A549 (cell line): ENCODE results near the gene TBC1D8. TPM values are rescaled to one million over a fixed set of nuclear protein-coding genes. Genes with fewer than 3 reads are reported as not detected.

Experiments used
- ATAC-seq, 2 experiments: fragments of 200-7000 bp in 1 of 2; fragments of >200 bp in 1 of 2; cut with Nextera tagmentation in 1 of 2; cut with Tn5 transposase in 1 of 2; 3 replicates each; pipeline versions ENCODE4 v1.8.0 to v1.9.1; 2018 to 2020; ENCODE audit warnings: mild to moderate bottlenecking in 1 of 2, moderate library complexity in 1 of 2
- CTCF ChIA-PET: fragments of 300-600 bp; sonication (Branson Sonifier 250); formaldehyde crosslinking; extraction: SDS; loops from one replicate; lab custom pipeline; 2021; ENCODE audit warnings: antibody characterized with exemption, inconsistent platforms; lab: Yijun Ruan, JAX
- POLR2A ChIA-PET: fragments of 350-600 bp; formaldehyde crosslinking; extraction: SDS; loops from one replicate; lab custom pipeline; 2021; ENCODE audit warnings: antibody characterized with exemption, inconsistent platforms; lab: Yijun Ruan, JAX
- DNase-seq, 2 experiments: peaks; one replicate each; pipeline versions ENCODE4 v3.0.0 to v3.0.0-alpha.2; 2011 to 2016; ENCODE audit warnings: low read depth in 1 of 2, low spot score in 1 of 2
- FAIRE-seq: peaks from 2 replicates; lab custom pipeline; 2011; peaks lifted over from hg19 to GRCh38; lab: Jason Lieb, UNC
- H3K27ac ChIP-seq, 2 experiments: fragments of >200 bp; sonication (Bioruptor Twin); formaldehyde crosslinking; 3 replicates each; pipeline ENCODE4 v1.5.1; 2016 to 2017
- H3K4me1 ChIP-seq: fragments of >200 bp; sonication (Bioruptor Twin); formaldehyde crosslinking; 3 replicates; pipeline ENCODE4 v1.6.1; 2016
- H3K4me2 ChIP-seq: fragments of >200 bp; sonication (Bioruptor Twin); formaldehyde crosslinking; 3 replicates; pipeline ENCODE4 v1.6.1; 2016
- H3K4me3 ChIP-seq: fragments of >200 bp; sonication (Bioruptor Twin); formaldehyde crosslinking; 3 replicates; pipeline ENCODE4 v1.5.1; 2016
- H3K9me3 ChIP-seq: fragments of >200 bp; sonication (Bioruptor Twin); formaldehyde crosslinking; 3 replicates; pipeline ENCODE4 v1.6.1; 2016
- BCL3 ChIP-seq: fragments of >200 bp; sonication (Bioruptor Twin); formaldehyde crosslinking; IDR thresholded peaks from 3 replicates; pipeline ENCODE4 v1.6.1; 2016
- EHMT2 ChIP-seq: fragments of 200-600 bp; sonication (generic); IDR thresholded peaks from 2 replicates; pipeline ENCODE4 v1.6.1; 2016; ENCODE audit warnings: antibody characterized with exemption, low read depth, mild to moderate bottlenecking, moderate library complexity
- ELK1 ChIP-seq: fragments of 150-350 bp; IDR thresholded peaks from 2 replicates; pipeline ENCODE4 v1.6.1; 2014; ENCODE audit warnings: low read depth, mild to moderate bottlenecking, low read length
- EP300 ChIP-seq, 2 experiments: fragments of >200 bp; sonication (Bioruptor Twin); formaldehyde crosslinking; IDR thresholded peaks; 2 replicates in 1 of 2; 3 replicates in 1 of 2; pipeline ENCODE4 v1.6.1; 2016 to 2017
- FOSL2 ChIP-seq, 2 experiments: fragments of 450-650 bp in 1 of 2; fragments of >200 bp in 1 of 2; sonication (Bioruptor Twin) in 1 of 2; formaldehyde crosslinking; IDR thresholded peaks; 2 replicates each; pipeline versions ENCODE4 v1.5.0 to v1.6.1; 2016 to 2020; ENCODE audit warnings: mild to moderate bottlenecking in 1 of 2, moderate library complexity in 1 of 2
- JUNB ChIP-seq: fragments of >200 bp; sonication (Bioruptor Twin); formaldehyde crosslinking; IDR thresholded peaks from 2 replicates; pipeline ENCODE4 v1.6.1; 2016
- KDM1A ChIP-seq: fragments of 200-600 bp; sonication (generic); IDR thresholded peaks from 2 replicates; pipeline ENCODE4 v1.6.1; 2016; ENCODE audit warnings: low read depth, mild to moderate bottlenecking
- MAFK ChIP-seq: fragments of 450-650 bp; IDR thresholded peaks from 2 replicates; pipeline ENCODE4 v1.6.1; 2014; ENCODE audit not compliant: partially characterized antibody
- MAX ChIP-seq: IDR thresholded peaks from 2 replicates; pipeline ENCODE4 v1.6.1; 2012
- MAZ ChIP-seq: fragments of 150-350 bp; IDR thresholded peaks from 2 replicates; pipeline ENCODE4 v1.6.1; 2014; ENCODE audit warnings: antibody characterized with exemption, low read depth, low read length, borderline replicate concordance
- PHF8 ChIP-seq: fragments of 200-600 bp; sonication (generic); IDR thresholded peaks from 2 replicates; pipeline ENCODE4 v1.6.1; 2016; ENCODE audit warnings: low read depth, mild to moderate bottlenecking, antibody characterized with exemption, moderate library complexity, borderline replicate concordance
- POLR2A ChIP-seq: IDR thresholded peaks from 2 replicates; pipeline ENCODE4 v1.6.1; 2012; ENCODE audit warnings: mild to moderate bottlenecking, low read length
- RAD21 ChIP-seq, 2 experiments: fragments of >200 bp in 1 of 2; sonication (Bioruptor Twin) in 1 of 2; formaldehyde crosslinking in 1 of 2; IDR thresholded peaks in 1 of 2; conservative IDR thresholded peaks in 1 of 2; 2 replicates in 1 of 2; 3 replicates in 1 of 2; pipeline ENCODE4 v1.6.1; 2012 to 2018; ENCODE audit warnings: inconsistent platforms in 1 of 2
- RCOR1 ChIP-seq: fragments of 150-350 bp; IDR thresholded peaks from 2 replicates; pipeline ENCODE4 v1.6.1; 2014; ENCODE audit warnings: antibody characterized with exemption, low read length, low read depth
- REST ChIP-seq: fragments of 200-600 bp; sonication (generic); IDR thresholded peaks from 2 replicates; pipeline ENCODE4 v1.6.1; 2016; ENCODE audit warnings: antibody characterized with exemption, mild to moderate bottlenecking, moderate library complexity
- RNF2 ChIP-seq: fragments of 200-600 bp; sonication (generic); IDR thresholded peaks from 2 replicates; pipeline ENCODE4 v1.6.1; 2016; ENCODE audit warnings: low read depth, mild to moderate bottlenecking, antibody characterized with exemption, moderate library complexity, borderline replicate concordance
- SMC3 ChIP-seq: fragments of >200 bp; sonication (Bioruptor Twin); formaldehyde crosslinking; IDR thresholded peaks from 3 replicates; pipeline ENCODE4 v1.6.1; 2018; ENCODE audit warnings: inconsistent platforms
- TP53 ChIP-seq: fragments of 250-450 bp; sonication (Bioruptor Pico); IDR thresholded peaks from 2 replicates; pipeline ENCODE4 v1.5.0; 2021; ENCODE audit warnings: mild to moderate bottlenecking, moderate library complexity
- ZC3H11A ChIP-seq: fragments of 450-650 bp; IDR thresholded peaks from 2 replicates; pipeline ENCODE4 v1.6.1; 2014; ENCODE audit warnings: antibody characterized with exemption, mild to moderate bottlenecking
- ZFP36 ChIP-seq: fragments of 450-650 bp; IDR thresholded peaks from 2 replicates; pipeline ENCODE4 v1.6.1; 2014; ENCODE audit warnings: borderline replicate concordance; ENCODE audit not compliant: partially characterized antibody
- ZNF302 ChIP-seq: fragments of 250-450 bp; sonication (Bioruptor Pico); IDR thresholded peaks from 2 replicates; pipeline ENCODE4 v1.9.0; 2021; ENCODE audit warnings: inconsistent platforms, mild to moderate bottlenecking, moderate library complexity
- ZSCAN20 ChIP-seq: fragments of 250-450 bp; sonication (Bioruptor Pico); IDR thresholded peaks from 2 replicates; pipeline ENCODE4 v1.8.0; 2022; ENCODE audit warnings: mild to moderate bottlenecking, moderate library complexity
- WGBS: methylation state at CpG from one replicate; pipeline ENCODE4 v1.1.6; 2017; ENCODE audit errors: missing lambda C conversion rate; 5-methylcytosine and 5-hydroxymethylcytosine counted together
- polyA plus RNA-seq, 4 experiments: library from polyadenylated mRNA; depleted of rRNA in 3 of 4; stranded (reverse); fragments of >200 nt; fragmentation: RNase III in 1 of 4; extraction: RNeasy Plus Mini Kit Qiagen cat#74134 plus additional on column Dnase treatment in 1 of 4; gene quantifications; 2 replicates in 3 of 4; 3 replicates in 1 of 4; pipeline ENCODE4 v1.2.3, GENCODE V29; 2011 to 2017

The TBC1D8 gene
- polyA plus RNA-seq, 2 of the 4 experiments (the other 2 are of a cell fraction) = 35.3 to 107 TPM

GRCh38 chr2:101185656-101186055, 34.5 kb upstream of the TBC1D8 start (continued):
- TF ChIP-seq BCL3 = no peak
- no peak for TF ChIP-seq EP300 (IDR thresholded peaks at IDR 0.05)
- no peak for TF ChIP-seq MAX
- no peak for TF ChIP-seq RAD21 (conservative IDR thresholded peaks at IDR 0.05 in 1 of 2, IDR thresholded peaks at IDR 0.05 in 1 of 2)

DNA sequence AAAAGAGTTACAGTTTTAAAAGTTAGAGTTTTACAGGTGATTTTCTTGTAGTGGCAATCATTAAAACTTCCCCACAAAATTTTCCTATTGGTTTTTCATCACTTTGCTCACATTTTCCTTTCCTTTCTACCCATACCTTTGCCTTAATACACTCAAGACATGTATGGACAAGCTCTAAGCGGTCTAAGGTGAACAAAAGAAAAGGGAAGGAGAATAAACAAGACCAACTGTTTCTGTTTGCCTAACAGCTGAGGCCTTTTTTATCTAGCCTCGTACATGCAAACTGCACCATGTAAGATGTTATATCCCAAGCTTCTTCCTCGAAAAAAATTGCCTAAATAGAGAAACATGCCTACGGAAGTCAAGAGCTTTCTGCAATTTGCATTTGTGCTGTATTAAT, 33.9 kb upstream of the TBC1D8 start:
- TF ChIP-seq PHF8 = no peak
- TF ChIP-seq MAZ = no peak
- TF ChIP-seq RNF2 = no peak
- TF ChIP-seq EHMT2 = no peak
- TF ChIP-seq, all 56 proteins: peak for 0
- FAIRE-seq = no peak
- H3K9me3 ChIP-seq = 0 out of 3 replicates have a peak, but pooled peaks cover 11% of the 10 kb centered on the region
- no peak overlapping the region for H3K4me2 ChIP-seq
- 68% methylated on average over 4 of the region's 4 CpGs for WGBS
- no peak overlapping the region for H3K4me3 ChIP-seq
- POLR2A ChIA-PET = no interaction called here
- H3K27ac ChIP-seq = no peak overlapping the region
- ATAC-seq = no peak
- H3K4me1 ChIP-seq = no peaks in the 10 kb centered on the region
- no peak for DNase-seq
- CTCF ChIA-PET = interaction anchor here (1.4 to 2.7 kb wide), 3 partner anchors 11 to 32 kb away, joined by 6 to 11 read pairs (median 10); no protein-coding TSS in a partner anchor

DNA sequence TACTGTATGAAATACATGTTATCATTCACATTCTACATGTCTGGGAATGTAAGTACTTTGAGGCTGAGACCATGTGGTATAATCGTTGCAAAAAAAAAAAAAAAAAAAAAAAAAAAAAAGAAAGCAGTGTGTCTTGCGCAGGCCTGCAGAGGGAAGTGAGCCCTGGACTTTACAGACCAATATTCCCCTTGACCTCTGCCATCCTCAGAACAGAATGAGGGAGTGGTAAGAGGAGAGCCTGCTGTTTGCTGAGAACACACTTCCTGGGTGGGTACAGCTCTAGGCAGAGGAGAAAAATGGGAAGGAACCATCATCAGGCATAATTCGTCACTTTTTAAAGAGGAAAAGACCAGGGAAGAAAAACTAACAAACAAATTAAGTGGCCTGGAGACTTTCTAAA, 28.8 kb upstream of the TBC1D8 start:
- FAIRE-seq = no peak
- no peak overlapping the region for H3K4me2 ChIP-seq
- peak in 1 of 2 experiments; percentile 67; a peak in 4 of 6 replicates for ATAC-seq
- H3K27ac ChIP-seq = no peak overlapping the region
- no peak for TF ChIP-seq MAFK
- TF ChIP-seq ZFP36 = no peak
- no peak for TF ChIP-seq EHMT2
- no peak for TF ChIP-seq ELK1
- no peak for TF ChIP-seq POLR2A
- no peak for TF ChIP-seq SMC3
- TF ChIP-seq JUNB = no peak
- no peak for TF ChIP-seq TP53 (CRISPR knock-in tag)
- TF ChIP-seq RCOR1 = no peak
- no peak for TF ChIP-seq FOSL2 (IDR thresholded peaks at IDR 0.05)
- TF ChIP-seq FOSL2 (CRISPR knock-in tag; IDR thresholded peaks at IDR 0.05) = no peak
- no peak for TF ChIP-seq ZNF302
- no peak for TF ChIP-seq REST
- TF ChIP-seq RNF2 = no peak
- TF ChIP-seq MAZ = no peak
- no peak for TF ChIP-seq KDM1A
- no peak for TF ChIP-seq ZSCAN20 (CRISPR knock-in tag)
- TF ChIP-seq ZC3H11A = no peak
- TF ChIP-seq, all 56 proteins: peak for 0
- no peak for DNase-seq
- Histone ChIP-seq H3K4me3 (no peak overlapping the region), H3K4me1 (peaks cover 18% of the 10 kb centered on the region), H3K9me3 (no peaks in the 10 kb centered on the region)
- 53% methylated on average over 3 of the region's 3 CpGs for WGBS
- ChIA-PET POLR2A (no interaction called here), CTCF (interaction anchor here (1.5 to 3.0 kb wide), 2 partner anchors 25 to 27 kb away, joined by 4 to 12 read pairs; no protein-coding TSS in a partner anchor)
